Measurements from ENCODE around the gene FBLN1. TPM values are rescaled to one million over a fixed set of nuclear protein-coding genes. Genes with fewer than 3 reads are reported as not detected.
"Not testable (repeated sequence)": the region's sequence is repeated elsewhere in the genome, so short reads cannot be mapped to it uniquely, and the experiment has no call there.

The FBLN1 gene
- total RNA-seq, 1 experiment from 2014 or later, result 37.6 TPM

DNA sequence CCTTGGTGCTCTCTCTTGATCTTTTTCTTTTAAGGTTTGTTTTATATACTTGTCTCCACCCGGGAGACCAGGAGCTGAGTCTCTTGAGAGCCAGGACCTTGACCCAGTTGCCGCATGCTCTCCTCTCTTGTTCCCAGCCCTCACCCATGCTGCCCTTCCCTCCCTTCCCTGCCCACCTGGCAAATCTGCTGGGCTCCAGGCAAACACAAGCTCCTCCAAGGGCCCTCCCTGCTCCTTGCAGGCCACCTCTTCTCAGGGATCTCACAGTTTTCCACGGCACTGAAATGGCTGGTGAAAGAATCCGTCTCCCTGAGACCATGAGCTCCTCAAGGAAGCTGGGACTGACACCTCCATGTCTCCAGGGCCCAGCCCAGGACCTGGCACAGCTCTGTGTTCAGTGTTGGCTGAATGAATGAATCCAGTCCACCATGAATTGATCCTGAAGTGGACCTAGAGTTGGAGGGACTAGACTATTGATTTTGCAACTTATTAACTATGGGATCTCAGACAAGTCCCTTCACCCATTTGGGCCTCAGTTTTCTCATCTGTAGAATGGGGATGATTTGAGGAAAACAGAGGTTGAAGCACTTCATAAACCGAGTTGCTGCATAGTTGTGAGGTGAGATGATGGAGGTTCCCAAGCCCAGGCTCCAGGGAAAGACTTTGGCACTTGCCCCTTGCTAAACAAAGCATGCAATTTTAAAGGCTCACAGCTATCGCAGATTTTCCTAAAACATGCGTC is 25.1 kb upstream of the FBLN1 start:
- DNase-seq (ENCODE audit: low read depth), result no peak

- DNase-seq (ENCODE audit: low read depth), result peak; percentile 84
These were observed 24.4 kb upstream of the FBLN1 start for GRCh38 chr22:45478108-45478771.

DNA sequence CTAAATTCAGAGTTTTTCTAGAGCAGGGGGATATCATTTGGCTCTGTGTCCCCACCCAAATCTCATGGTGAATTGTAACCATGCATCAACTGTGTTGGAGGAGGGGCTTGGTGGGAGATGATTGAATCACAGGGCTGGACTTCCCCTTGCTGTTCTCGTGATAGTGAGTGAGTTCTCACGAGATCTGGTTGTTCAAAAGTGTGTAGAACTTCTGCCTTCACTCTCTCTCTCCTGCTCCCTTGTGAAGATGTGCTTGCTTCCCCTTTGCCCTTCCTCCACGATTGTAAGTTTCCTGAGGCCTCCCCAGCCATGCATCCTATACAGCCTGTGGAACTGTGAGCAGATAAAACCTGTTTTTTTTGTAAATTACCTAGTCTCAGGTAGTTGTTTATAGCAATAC is 22.0 kb upstream of the FBLN1 start:
- DNase-seq (ENCODE audit: low read depth), result no peak

DNA sequence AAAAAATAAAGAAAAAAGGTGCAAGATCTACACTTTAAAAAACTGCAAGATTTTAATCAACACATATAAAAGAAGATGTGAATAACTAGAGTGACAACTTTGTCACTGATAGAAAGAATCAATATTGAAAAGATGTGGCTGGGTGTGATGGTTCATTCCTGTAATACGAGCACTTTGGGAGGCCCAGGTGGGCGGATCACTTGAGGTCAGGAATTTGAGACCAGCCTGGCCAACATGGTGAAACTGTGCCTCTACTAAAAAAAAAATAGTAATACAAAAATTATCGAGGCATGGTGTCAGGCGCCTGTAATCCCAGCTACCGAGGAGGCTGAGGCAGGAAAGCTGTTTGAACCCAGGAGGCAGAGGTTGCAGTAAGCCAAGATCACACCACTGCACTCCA is 21.0 kb upstream of the FBLN1 start:
- DNase-seq (ENCODE audit: low read depth), result no peak

DNA sequence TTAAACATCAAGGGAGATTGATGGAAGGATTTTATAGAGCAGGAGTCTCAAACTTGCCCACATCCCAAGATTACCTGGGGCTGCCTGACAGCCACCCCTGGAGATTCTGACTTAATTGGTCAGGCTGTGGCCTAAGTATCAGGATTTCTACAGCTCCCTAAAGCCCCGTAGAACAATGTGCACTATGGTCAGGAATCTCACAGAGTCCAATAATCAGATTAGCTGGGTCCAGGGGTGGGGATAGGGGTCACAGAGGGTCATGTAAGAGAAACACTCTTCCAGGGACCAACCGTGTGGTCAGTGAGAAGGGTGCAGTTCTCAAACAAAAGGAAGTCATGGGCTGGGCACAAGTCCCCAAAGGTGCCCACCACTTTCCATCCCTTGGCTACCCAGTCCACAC is 20.5 kb upstream of the FBLN1 start:
- DNase-seq (ENCODE audit: low read depth), result no peak

DNA sequence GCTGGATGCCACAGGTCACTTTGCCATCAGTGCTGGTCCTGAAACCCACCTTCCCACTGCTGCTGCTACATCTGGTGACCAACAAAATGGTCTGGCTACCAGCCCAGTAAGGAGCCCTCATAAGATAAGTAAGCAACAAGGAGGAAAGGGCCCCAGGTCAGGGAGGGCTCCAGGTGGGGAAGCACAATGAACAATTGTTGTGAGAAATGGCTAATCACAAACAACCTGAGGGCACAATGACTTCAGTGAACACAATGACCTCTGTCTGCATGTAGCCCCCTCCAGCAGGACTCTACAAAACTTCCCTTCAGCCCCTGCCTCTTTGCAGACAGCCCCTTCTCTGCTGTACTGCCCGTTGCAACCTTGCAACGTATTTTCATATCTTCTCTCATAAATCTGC is 19.4 kb upstream of the FBLN1 start:
- no peak for DNase-seq (ENCODE audit: low read depth)

DNA sequence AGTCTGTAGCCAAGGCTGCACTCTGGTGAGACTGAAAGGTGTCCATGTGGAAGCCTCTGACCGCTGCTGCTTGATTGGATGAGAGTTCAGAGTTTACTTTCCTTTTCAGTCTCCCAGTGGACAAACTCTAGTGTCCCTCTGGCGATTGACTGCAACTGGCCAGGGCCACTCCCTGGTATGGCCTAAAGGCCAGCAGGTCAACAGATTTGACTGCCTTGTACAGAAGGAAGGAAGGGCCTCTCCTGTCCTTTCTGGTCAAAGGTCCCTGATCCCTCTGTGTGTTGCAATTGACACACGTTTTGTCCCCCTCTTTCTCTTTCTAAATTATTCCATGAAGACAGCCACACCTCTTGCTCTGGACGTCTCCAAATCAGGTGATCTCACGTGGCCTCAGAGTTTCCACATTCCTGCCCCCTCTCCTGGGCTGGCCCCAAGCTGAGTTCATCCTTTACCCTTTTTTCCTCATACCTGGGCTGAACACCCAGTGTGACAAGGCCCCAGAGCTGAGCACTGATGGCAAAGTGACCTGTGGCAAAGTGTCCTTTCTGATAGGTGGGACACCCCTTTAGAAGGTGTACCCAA is 18.7 kb upstream of the FBLN1 start:
- DNase-seq (ENCODE audit: low read depth), result no peak

- no peak for DNase-seq (ENCODE audit: low read depth)
These were observed 17.9 kb upstream of the FBLN1 start for GRCh38 chr22:45484742-45485141.

DNA sequence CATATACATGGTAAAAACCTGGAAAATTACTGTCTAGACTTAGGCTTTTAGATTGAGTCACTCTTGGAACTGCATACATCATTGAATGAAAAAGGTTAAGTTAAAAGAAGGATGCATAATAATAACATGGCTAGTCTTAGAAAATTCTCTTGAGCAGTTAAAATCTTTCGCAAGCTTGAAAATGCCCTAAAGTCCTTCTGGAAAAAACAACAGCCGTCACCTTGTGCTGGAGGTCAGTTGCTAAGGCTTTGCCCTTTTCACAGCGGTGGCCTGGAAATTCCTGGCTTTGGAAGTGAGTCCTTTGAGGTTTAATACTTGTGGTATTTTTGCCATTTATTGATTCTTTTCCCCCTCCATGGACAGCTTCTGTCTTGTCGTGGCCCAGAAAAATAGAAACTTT is 17.4 kb upstream of the FBLN1 start:
- no peak for DNase-seq (ENCODE audit: low read depth)

DNA sequence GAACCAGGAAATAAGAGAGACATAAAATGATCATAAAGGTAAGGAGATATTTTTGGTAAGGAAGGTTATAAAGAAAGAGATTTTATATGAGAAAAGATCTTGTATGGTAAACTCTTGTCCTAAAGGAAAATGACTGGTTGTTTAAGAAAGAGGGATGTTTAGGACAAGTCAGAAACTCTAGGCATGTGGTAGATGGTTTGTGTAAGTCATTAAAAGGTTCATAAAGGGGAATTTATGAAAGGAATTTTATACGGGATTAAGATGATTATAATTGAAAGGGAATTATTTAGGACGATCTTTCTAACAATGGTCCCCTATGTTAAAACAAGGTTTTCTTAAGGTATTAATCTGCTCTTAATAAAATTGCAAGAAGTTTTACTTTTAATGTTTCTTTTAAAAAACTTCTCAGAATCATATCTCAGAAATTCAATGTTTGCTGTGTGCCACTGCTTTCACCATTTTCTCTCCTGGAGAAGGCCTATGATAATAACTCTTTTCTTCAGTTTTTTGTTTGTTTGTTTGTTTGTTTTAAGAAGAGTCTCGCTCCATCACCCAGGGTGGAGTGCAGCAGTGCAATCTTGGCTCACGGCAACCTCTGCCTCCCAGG is 13.8 kb upstream of the FBLN1 start:
- DNase-seq (ENCODE audit: low read depth), result no peak

- no peak for DNase-seq (ENCODE audit: low read depth)
These were observed 11.8 kb upstream of the FBLN1 start for GRCh38 chr22:45490836-45491235.

DNA sequence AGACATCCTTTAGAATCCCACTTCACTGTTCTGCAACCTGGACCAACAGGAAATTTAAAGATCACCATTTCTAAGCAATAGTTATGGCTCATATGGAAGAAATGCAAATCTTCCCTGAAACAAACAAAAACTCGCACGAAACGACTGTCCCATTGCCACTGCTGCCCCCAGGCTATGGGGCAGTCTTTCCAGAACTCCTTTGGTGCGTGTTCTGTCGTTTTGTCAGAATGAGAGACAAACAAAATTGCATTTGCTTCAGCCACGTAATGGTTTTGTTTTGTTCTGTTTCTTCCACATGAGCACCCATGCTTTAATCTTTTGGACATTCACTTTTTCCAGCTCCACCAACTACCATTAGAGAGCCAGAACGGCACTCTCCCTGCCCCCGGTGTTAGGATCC is 10.8 kb upstream of the FBLN1 start:
- no peak for DNase-seq (ENCODE audit: low read depth)

DNA sequence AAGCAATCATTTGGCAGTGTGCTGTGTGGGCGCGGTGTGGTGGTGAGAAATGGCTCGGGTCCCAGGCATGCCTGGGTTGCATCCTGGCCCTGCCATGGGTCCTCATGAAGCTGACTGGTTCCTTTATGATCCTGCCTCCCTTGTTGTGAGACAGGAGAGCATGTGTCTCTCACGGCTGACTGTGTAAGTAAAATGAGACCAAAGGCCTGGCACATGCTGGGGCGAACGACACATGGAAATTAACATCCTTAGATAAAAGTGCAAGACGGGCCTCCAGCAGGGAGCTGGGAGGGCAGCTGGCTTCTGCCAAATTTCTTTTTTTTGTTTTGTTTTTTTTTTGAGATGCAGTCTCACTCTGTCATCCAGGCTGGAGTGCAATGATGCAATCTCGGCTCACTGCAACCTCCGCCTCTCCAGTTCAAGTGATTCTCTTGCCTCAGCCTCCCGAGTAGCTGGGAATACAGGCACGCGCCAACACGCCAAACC is 9.4 kb upstream of the FBLN1 start:
- DNase-seq (ENCODE audit: low read depth), result no peak

DNA sequence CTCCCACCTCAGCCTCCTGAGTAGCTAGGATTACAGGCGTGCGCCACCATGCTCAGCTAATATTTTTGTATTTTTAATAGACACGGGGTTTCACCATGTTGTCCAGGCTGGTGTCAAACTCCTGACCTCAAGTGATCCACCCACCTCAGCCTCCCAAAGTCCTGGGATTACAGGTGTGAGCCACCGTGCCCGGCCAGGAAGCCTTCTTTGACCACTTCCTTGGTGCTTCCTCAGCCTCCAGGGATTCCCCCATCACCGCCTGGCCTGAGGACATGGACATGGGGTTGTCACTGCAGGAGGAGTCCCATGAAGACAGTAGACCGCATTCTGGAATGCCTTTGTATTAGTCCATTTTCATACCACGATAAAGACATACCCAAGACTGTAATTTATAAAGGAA is 8.4 kb upstream of the FBLN1 start:
- not testable (repeated sequence) for DNase-seq (ENCODE audit: low read depth)

GRCh38 chr22:45495616-45496015 is 7.1 kb upstream of the FBLN1 start:
- not testable (repeated sequence) for DNase-seq (ENCODE audit: low read depth)

DNA sequence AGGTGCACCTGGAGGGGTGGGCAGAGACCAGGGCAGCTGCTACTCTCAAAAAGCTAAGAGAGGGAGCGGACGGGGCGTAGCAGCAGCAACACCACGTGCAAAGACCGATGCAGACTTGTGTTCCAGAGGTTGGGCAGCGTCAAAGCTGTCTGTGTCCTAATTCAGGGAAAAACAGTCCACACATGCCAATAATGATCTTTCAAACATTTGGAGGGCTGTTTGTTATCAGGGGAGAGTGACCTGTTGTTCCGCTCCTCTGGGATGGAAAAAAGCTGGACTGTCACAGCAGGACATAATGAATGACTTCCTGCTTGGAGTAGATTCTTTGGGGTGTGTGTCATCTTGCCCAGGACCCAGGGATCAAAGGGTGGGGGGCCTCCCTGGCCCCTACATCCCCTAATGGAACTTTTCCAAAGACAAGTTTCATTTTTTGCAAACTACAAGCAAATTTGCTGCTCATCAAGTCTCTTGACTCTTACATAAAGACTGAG is 6.2 kb upstream of the FBLN1 start:
- DNase-seq (ENCODE audit: low read depth), result no peak

DNA sequence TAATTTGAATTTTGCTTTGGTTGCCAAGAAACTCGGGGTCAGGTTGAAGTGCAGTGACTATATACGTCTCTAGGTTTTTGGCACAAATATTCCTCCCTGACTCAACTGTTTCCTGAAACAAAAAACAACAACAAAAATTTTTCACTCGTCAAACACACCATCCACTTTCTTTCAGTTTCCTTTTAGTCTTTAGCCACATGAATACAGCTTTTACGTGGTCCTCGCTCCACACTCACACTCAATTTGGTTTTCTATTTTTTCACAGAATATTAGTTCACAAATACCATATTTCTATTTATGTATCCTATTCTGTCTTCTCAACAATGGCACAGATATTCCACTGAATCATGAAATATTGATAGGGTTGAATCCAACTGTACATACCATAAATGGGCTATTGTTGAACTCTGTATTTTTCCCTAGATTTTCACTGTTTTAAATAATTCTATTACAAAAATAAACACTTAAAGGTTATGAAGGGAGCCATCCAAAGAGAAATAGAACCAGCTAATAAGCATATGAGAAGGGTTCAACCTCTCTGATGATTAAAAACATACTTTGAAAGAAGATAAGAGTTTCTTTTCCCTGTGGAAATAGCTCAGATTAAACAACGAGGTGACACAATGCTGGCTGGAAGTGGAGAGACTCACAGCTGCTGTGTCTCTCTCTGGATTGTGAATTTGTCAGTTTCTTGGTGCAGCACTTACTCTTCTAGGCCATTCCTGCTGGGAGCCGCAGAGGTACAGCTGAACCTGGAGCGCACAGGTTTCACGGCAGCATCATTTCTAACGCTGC is 5.1 kb upstream of the FBLN1 start:
- DNase-seq (ENCODE audit: low read depth), result no peak

GRCh38 chr22:45499746-45500145 is 2.9 kb upstream of the FBLN1 start:
- no peak for DNase-seq (ENCODE audit: low read depth)

- DNase-seq (ENCODE audit: low read depth), result no peak
These were observed 550 bp downstream of the FBLN1 start for GRCh38 chr22:45503050-45503815.

- DNase-seq (ENCODE audit: low read depth), result no peak
These were observed 1.2 kb downstream of the FBLN1 start for GRCh38 chr22:45503816-45504372.
